GM18873 (cell line): ENCODE results near the gene BATF.

Source experiments
- ATAC-seq: cut with Tn5 transposase; IDR thresholded peaks from one replicate; pipeline ENCODE4 v1.9.1; 2021; ENCODE audit warnings: mild to moderate bottlenecking, moderate library complexity, moderate number of reproducible peaks; ENCODE audit not compliant: unreplicated experiment, low FRiP score

The BATF gene

GRCh38 chr14:75591987-75592575 lies 69.8 kb downstream of the BATF start:
- no peak for ATAC-seq

- no peak for ATAC-seq
Observed at GRCh38 chr14:75595226-75595625, 73.0 kb downstream of the BATF start.
